HG03565 (cell line): ENCODE results near the gene SBF1.
"Not testable (repeated sequence)": the region's sequence is repeated elsewhere in the genome, so short reads cannot be mapped to it uniquely, and the experiment has no call there.

Source experiments
- ATAC-seq: cut with Tn5 transposase; IDR thresholded peaks from one replicate; pipeline ENCODE4 v1.9.1; 2021; ENCODE audit warnings: mild to moderate bottlenecking, moderate library complexity; ENCODE audit not compliant: unreplicated experiment

SBF1 gene

DNA sequence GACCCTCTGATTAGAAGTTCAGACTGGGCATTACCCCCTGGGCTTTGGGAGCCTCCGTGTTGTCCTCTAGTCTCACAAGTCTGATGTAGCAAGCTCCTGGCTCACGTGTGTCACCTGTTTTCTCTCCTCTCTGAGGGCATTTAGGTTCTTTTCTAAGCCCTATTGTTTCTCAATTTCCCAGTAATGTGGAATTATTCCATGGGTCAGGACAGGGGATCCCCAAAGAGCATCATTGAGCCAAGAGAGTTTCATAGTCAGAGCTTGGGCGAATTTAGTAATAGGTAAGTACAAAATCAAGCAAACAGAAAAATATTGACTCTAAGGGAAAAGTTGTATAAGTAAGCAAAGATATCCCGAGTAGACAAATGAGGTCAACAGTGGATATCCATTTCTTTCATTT, 74.4 kb downstream of the SBF1 start:
- ATAC-seq: no peak

DNA sequence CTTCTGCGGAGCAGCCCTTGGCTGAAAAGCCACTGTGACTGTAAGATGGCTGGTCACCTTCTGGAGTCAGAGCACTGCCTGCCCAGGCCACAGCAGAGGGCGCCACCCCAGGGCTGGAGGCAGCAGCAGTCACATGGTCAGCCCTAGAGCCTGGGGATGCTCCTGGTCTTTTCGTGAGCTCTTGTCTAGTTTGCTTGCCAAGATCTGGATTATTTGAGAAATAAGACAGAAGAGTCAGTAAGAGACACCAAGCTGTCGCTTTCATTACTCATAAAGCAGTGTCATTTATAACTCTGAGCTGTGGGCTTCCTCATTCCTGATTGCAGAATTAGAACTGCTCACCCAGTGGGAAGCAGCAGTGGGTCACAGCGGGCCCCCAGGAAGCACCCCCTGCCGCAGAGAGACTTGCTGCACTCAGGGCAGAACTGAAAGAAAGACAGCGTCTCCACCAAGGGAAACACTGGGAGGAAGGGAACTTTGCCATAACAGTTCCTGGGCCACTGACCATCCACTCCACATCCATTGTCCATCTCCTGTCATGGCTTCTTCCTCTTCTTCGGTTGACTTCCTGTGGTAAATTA, 75.0 kb downstream of the SBF1 start:
- ATAC-seq: no peak

DNA sequence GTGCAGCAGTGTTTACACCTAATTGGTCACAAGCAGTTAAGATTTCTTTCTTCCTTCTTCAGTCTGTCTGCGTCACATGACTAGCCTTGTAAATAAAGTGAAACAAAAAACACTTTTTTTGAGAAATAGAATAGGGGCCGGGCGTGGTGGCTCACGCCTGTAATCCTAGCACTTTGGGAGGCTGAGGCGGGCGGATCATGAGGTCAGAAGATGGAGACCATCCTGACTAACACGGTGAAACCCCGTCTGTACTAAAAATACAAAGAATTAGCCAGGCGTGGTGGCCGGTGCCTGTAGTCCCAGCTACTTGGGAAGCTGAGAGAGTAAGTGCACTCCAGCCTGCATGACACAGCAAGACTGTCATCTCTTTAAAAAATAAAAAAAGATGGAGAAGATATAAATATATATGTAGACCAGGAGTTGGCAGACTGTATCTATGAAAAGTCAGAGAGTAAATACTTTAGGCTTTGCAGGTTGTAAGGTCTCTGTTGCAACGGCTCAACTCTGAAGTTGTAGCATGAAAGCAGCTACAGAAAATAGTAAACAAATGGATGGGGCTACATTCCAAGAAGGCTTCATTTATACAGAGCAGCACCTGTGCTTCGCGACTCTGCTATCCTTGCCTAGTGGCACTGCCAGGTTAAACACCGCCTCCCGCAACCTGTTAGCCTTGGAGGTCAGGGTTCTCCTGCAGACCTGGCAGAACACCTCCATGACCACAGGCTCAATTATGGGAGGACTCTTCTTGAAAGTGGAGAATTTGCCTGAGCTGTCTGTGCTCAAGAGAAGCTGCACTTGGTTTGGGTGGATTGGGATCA, 75.8 kb downstream of the SBF1 start:
- no peak for ATAC-seq

DNA sequence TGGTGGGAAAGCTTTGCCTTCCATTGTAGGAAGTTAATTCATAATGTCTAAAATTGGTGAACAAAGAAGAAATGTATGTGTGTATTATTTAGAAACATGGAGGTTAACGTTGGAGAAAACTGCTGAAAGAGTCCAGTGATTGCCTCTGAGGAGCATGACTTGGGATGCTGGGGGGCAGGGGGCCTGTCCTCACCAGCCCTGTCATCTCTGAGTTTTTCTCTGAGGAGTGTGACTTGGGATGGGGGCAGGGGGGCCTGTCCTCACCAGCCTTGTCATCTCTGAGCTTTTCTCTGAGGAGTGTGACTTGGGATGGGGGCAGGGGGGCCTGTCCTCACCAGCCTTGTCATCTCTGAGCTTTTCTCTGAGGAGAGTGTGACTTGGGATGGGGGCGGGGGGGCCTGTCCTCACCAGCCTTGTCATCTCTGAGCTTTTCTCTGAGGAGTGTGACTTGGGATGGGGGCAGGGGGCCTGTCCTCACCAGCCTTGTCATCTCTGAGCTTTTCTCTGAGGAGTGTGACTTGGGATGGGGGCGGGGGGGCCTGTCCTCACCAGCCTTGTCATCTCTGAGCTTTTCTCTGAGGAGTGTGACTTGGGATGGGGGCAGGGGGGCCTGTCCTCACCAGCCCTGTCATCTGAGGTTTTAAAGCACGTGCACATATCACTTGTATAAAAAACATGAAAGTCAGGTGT, 77.3 kb downstream of the SBF1 start:
- not testable (repeated sequence) for ATAC-seq

DNA sequence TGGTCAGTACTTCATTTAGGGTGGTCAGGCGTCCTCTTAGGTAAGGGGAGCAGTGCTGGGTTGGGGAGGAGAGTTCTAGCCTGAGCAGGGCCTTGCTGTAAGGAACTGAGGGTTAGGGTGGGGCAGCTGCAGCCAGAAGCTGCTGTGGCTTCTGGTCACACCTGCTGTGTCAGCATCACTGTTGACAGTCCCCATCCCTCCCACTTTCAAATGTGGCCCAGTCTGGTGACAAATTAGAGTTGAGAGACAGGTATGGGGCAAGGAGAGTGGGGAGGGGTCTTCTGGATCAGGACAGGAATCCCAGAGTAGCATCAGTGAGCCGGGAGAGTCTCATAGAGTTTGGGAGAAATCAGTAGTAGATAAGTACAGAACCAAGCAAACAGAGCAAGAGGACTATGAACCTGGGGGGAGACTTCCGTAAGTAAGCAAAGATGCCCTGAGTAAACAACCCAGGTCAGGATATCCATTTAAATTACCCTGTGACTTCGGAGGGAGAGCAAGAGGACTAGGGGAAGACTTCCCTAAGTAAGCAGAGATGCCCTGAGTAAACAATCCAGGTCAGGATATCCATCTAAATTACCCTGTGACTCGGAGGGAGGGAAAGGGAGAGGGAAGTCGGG, 78.0 kb downstream of the SBF1 start:
- ATAC-seq: no peak
